DLD1 (cell line): ENCODE results near the gene BAX.

ENCODE experiments used
- in situ Hi-C: cut with HindIII; loops from 2 replicates; pipeline ENCODE4 v1.10.0; 2017; ENCODE audit warnings: low sequenced_read_pairs

BAX gene

DNA sequence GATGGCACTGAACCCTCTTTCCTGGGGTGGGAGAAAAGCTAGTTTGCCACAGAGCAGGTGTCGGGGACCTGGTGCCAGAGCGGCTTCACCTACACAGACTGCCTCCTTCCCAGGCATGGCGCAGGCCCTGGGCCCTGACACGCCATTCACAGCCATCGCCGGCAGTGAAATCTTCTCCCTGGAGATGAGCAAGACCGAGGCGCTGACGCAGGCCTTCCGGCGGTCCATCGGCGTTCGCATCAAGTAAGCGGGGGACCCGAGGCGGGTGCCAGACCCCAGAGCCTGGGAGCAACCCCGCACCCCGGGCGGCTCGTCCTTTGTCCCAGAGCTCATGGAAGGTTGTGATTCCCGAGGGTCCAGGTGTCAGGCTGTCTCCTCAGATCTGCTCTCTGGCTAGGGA, 52.2 kb downstream of the BAX start:
- in situ Hi-C loops = no loop called here

DNA sequence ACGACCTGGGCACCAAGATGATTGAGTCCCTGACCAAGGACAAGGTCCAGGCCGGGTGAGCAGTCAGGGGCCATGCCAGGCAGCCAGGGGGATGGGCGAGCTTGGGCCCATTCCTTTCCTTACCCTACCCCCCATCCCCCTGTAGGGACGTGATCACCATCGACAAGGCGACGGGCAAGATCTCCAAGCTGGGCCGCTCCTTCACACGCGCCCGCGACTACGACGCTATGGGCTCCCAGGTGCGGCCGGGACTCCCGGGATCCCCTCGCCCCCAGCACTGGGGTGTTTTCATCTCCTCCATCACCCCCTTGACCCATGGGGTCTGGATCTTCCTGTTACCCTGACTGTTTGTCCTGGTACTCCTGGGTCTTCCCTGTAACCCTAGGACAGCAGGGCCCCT, 55.2 kb downstream of the BAX start:
- in situ Hi-C loops = no loop called here

DNA sequence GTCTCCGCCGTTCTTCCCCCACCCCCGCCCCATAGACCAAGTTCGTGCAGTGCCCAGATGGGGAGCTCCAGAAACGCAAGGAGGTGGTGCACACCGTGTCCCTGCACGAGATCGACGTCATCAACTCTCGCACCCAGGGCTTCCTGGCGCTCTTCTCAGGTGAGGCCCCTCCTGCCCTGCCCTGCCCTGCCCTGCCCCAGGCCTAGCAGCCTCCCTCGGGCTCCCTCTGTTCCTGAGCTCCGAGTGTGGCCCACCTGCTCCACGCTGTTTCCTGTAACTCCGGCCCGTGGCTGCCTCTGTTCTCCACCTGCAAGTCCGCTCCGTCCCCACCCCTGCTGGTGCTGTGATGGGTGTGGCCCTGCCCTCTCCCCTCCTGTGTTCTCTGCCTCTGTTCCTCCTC, 55.8 kb downstream of the BAX start:
- in situ Hi-C loops = no loop called here

DNA sequence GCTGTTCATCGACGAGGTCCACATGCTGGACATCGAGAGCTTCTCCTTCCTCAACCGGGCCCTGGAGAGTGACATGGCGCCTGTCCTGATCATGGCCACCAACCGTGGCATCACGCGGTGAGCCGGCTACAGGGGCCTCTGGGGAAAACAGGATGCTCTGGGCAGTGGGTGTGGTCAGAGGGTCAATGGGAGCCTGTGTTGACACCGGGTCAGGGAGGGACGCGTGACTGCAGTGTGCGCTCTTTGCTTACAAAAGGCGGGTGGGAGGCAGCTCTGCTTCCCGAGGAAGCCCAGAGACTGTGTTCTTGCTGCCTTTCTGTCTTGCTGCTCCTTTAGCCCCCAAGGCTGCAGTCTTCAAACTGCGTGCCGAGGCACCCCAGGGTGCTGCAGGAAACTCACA, 56.5 kb downstream of the BAX start:
- in situ Hi-C loops = no loop called here
